ENCODE measurements around the gene PLXDC1.

GRCh38 chr17:39131616-39132015 is 19.8 kb downstream of the PLXDC1 start:
- TF ChIP-seq CTCF (IDR thresholded peaks at IDR 0.05) (no peak), POLR2A (IDR thresholded peaks at IDR 0.05) (no peak)

Measured in body of pancreas (tissue), 4 donors.